Posterior cingulate gyrus (tissue), 11 donors: Measurements from ENCODE around the gene TSPOAP1.
A peak's percentile ranks its signal among the peaks of the same experiment; 100 is the strongest.

Source experiments
- DNase-seq, 10 donors: peaks; one replicate each; pipeline versions ENCODE4 v3.0.0 to v3.0.0-alpha.2; 2020 to 2021; ENCODE audit warnings: mixed read lengths in 3 of 10
- intact Hi-C: fragments of 100-400 bp; cut with DNase I; formaldehyde crosslinking; loops from one replicate; pipeline ENCODE4 v1.15.1; 2023

The TSPOAP1 gene

GRCh38 chr17:58281511-58282011 lies 47.0 kb downstream of the TSPOAP1 start:
- intact Hi-C loops, result no loop called here

GRCh38 chr17:58280480-58281217 lies 47.9 kb downstream of the TSPOAP1 start, which contains the start of gene MPO:
Gene MPO (minus strand): TSS chr17:58280935. CDS start chr17:58280758, 177 bp downstream.
- intact Hi-C loops, result no loop called here
- DNase-seq, result peak in 2 of 10 donors; percentile 25

More at GRCh38 chr17:58281511-58282011, 47.0 kb downstream of the TSPOAP1 start:
- peak in 2 of 10 donors; percentile 9 to 49 for DNase-seq

- peak in 2 of 10 donors; percentile 45 to 73 for DNase-seq
- intact Hi-C loops, result no loop called here
Measured at GRCh38 chr17:58279736-58280479, 48.7 kb downstream of the TSPOAP1 start.

GRCh38 chr17:58279016-58279711 lies 49.4 kb downstream of the TSPOAP1 start:
- DNase-seq, result peak in 2 of 10 donors; percentile 70 to 83
- intact Hi-C loops, result no loop called here

GRCh38 chr17:58278661-58279015 lies 50.0 kb downstream of the TSPOAP1 start:
- intact Hi-C loops, result no loop called here
- DNase-seq, result peak in 1 of 10 donors; percentile 83

- intact Hi-C loops, result no loop called here
- peak in 2 of 10 donors; percentile 59 to 78 for DNase-seq
Measured at GRCh38 chr17:58277802-58278595, 50.6 kb downstream of the TSPOAP1 start.

GRCh38 chr17:58277107-58277801 lies 51.3 kb downstream of the TSPOAP1 start:
- DNase-seq, result peak in 1 of 10 donors; percentile 36

GRCh38 chr17:58276423-58276822 lies 52.2 kb downstream of the TSPOAP1 start:
- peak in 2 of 10 donors; percentile 22 to 44 for DNase-seq
- intact Hi-C loops, result no loop called here

More at GRCh38 chr17:58277107-58277801, 51.3 kb downstream of the TSPOAP1 start:
- intact Hi-C loops, result no loop called here

- intact Hi-C loops, result no loop called here
Measured at GRCh38 chr17:58275417-58275816, 53.2 kb downstream of the TSPOAP1 start.

GRCh38 chr17:58273453-58274104 lies 55.0 kb downstream of the TSPOAP1 start:
- peak in 2 of 10 donors; percentile 26 to 47 for DNase-seq
- intact Hi-C loops, result no loop called here

More at GRCh38 chr17:58275417-58275816, 53.2 kb downstream of the TSPOAP1 start:
- DNase-seq, result peak in 2 of 10 donors; percentile 25 to 77

GRCh38 chr17:58272367-58273280 lies 56.0 kb downstream of the TSPOAP1 start:
- intact Hi-C loops, result no loop called here
- peak in 2 of 10 donors; percentile 28 to 62 for DNase-seq

GRCh38 chr17:58271216-58271931 lies 57.2 kb downstream of the TSPOAP1 start:
- DNase-seq, result no peak
- intact Hi-C loops, result no loop called here

GRCh38 chr17:58270476-58271215 lies 57.9 kb downstream of the TSPOAP1 start:
- intact Hi-C loops, result no loop called here
- DNase-seq, result no peak

- intact Hi-C loops, result no loop called here
- DNase-seq, result peak in 2 of 10 donors; percentile 50 to 75
Measured at GRCh38 chr17:58269557-58270291, 58.9 kb downstream of the TSPOAP1 start.

- intact Hi-C loops, result no loop called here
- peak in 1 of 10 donors; percentile 35 for DNase-seq
Measured at GRCh38 chr17:58268774-58269556, 59.6 kb downstream of the TSPOAP1 start.
